WTC11 (cell line): ENCODE results near the gene EIF2D.

Experiments used
- CREB1 ChIP-seq: sonication (generic); formaldehyde crosslinking; IDR thresholded peaks from 2 replicates; pipeline ENCODE4 v1.8.0; 2023; ENCODE audit warnings: mild to moderate bottlenecking, missing genetic modification reagents
- E2F4 ChIP-seq: sonication (generic); formaldehyde crosslinking; IDR thresholded peaks from 2 replicates; pipeline ENCODE4 v1.8.1; 2022; ENCODE audit warnings: low read depth, mild to moderate bottlenecking, moderate library complexity, missing genetic modification reagents, borderline replicate concordance
- ESRRA ChIP-seq: sonication (generic); formaldehyde crosslinking; IDR thresholded peaks from 2 replicates; pipeline ENCODE4 v1.8.1; 2022; ENCODE audit warnings: mild to moderate bottlenecking, missing genetic modification reagents, borderline replicate concordance
- MAX ChIP-seq: sonication (generic); formaldehyde crosslinking; IDR thresholded peaks from 2 replicates; pipeline ENCODE4 v1.8.0; 2022; ENCODE audit warnings: mild to moderate bottlenecking, missing genetic modification reagents
- NR2C2 ChIP-seq: sonication (generic); formaldehyde crosslinking; IDR thresholded peaks from 2 replicates; pipeline ENCODE4 v1.8.0; 2022; ENCODE audit warnings: mild to moderate bottlenecking, missing genetic modification reagents
- SP1 ChIP-seq: sonication (generic); formaldehyde crosslinking; conservative IDR thresholded peaks from 2 replicates; pipeline ENCODE4 v1.8.1; 2022; ENCODE audit warnings: missing genetic modification reagents
- USF1 ChIP-seq: sonication (generic); formaldehyde crosslinking; IDR thresholded peaks from 2 replicates; pipeline ENCODE4 v1.8.0; 2022; ENCODE audit warnings: mild to moderate bottlenecking, missing genetic modification reagents
- ZBTB21 ChIP-seq: sonication (generic); formaldehyde crosslinking; IDR thresholded peaks from 2 replicates; pipeline ENCODE4 v1.8.1; 2023; ENCODE audit warnings: mild to moderate bottlenecking, missing genetic modification reagents, borderline replicate concordance
- TF ChIP-seq, protein P1 (sequence below): sonication (generic); formaldehyde crosslinking; IDR thresholded peaks from 2 replicates; pipeline ENCODE4 v1.8.1; 2023; ENCODE audit warnings: mild to moderate bottlenecking, missing genetic modification reagents, moderate library complexity
- TF ChIP-seq, protein P2 (sequence below): fragments of 200-600 bp; IDR thresholded peaks from 2 replicates; pipeline ENCODE4 v1.8.0; 2022; ENCODE audit warnings: antibody characterized with exemption
- TF ChIP-seq, protein P3 (sequence below): sonication (generic); formaldehyde crosslinking; IDR thresholded peaks from 2 replicates; pipeline ENCODE4 v1.8.1; 2023; ENCODE audit warnings: mild to moderate bottlenecking, missing genetic modification reagents, borderline replicate concordance

- TF ChIP-seq, protein P1, sequence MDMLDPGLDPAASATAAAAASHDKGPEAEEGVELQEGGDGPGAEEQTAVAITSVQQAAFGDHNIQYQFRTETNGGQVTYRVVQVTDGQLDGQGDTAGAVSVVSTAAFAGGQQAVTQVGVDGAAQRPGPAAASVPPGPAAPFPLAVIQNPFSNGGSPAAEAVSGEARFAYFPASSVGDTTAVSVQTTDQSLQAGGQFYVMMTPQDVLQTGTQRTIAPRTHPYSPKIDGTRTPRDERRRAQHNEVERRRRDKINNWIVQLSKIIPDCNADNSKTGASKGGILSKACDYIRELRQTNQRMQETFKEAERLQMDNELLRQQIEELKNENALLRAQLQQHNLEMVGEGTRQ (CRISPR knock-in tag): peak; percentile 95
- no peak for TF ChIP-seq E2F4 (CRISPR knock-in tag)
- TF ChIP-seq CREB1 (CRISPR knock-in tag): no peak
- peak; percentile 93 for TF ChIP-seq USF1
- no peak for TF ChIP-seq SP1
- TF ChIP-seq MAX (CRISPR knock-in tag): 0 out of 2 replicates have a peak, but pooled peaks have one; percentile 20
- TF ChIP-seq, protein P2, sequence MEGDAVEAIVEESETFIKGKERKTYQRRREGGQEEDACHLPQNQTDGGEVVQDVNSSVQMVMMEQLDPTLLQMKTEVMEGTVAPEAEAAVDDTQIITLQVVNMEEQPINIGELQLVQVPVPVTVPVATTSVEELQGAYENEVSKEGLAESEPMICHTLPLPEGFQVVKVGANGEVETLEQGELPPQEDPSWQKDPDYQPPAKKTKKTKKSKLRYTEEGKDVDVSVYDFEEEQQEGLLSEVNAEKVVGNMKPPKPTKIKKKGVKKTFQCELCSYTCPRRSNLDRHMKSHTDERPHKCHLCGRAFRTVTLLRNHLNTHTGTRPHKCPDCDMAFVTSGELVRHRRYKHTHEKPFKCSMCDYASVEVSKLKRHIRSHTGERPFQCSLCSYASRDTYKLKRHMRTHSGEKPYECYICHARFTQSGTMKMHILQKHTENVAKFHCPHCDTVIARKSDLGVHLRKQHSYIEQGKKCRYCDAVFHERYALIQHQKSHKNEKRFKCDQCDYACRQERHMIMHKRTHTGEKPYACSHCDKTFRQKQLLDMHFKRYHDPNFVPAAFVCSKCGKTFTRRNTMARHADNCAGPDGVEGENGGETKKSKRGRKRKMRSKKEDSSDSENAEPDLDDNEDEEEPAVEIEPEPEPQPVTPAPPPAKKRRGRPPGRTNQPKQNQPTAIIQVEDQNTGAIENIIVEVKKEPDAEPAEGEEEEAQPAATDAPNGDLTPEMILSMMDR: peak; percentile 23; the same call in 1 of the 2 replicates
- TF ChIP-seq, protein P3, sequence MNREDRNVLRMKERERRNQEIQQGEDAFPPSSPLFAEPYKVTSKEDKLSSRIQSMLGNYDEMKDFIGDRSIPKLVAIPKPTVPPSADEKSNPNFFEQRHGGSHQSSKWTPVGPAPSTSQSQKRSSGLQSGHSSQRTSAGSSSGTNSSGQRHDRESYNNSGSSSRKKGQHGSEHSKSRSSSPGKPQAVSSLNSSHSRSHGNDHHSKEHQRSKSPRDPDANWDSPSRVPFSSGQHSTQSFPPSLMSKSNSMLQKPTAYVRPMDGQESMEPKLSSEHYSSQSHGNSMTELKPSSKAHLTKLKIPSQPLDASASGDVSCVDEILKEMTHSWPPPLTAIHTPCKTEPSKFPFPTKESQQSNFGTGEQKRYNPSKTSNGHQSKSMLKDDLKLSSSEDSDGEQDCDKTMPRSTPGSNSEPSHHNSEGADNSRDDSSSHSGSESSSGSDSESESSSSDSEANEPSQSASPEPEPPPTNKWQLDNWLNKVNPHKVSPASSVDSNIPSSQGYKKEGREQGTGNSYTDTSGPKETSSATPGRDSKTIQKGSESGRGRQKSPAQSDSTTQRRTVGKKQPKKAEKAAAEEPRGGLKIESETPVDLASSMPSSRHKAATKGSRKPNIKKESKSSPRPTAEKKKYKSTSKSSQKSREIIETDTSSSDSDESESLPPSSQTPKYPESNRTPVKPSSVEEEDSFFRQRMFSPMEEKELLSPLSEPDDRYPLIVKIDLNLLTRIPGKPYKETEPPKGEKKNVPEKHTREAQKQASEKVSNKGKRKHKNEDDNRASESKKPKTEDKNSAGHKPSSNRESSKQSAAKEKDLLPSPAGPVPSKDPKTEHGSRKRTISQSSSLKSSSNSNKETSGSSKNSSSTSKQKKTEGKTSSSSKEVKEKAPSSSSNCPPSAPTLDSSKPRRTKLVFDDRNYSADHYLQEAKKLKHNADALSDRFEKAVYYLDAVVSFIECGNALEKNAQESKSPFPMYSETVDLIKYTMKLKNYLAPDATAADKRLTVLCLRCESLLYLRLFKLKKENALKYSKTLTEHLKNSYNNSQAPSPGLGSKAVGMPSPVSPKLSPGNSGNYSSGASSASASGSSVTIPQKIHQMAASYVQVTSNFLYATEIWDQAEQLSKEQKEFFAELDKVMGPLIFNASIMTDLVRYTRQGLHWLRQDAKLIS (CRISPR knock-in tag): no peak
- no peak for TF ChIP-seq NR2C2 (CRISPR knock-in tag)
- TF ChIP-seq ZBTB21 (CRISPR knock-in tag): no peak
- TF ChIP-seq ESRRA: no peak
Measured at GRCh38 chr1:206631085-206631509, 18.8 kb upstream of the EIF2D start.
